Tibial nerve (tissue), 3 donors: ENCODE measurements around the gene PTPRF.

ENCODE experiments used
- CTCF ChIP-seq, 5 experiments: fragments of 200-600 bp in 3 of 5; fragments of 450-650 bp in 2 of 5; sonication (generic) in 3 of 5; IDR thresholded peaks; one replicate each; pipeline ENCODE4 v1.5.1; 2016 to 2019; ENCODE audit warnings: antibody characterized with exemption in 5 of 5, mild to moderate bottlenecking in 3 of 5, moderate library complexity in 2 of 5
- POLR2A ChIP-seq, 2 donors: fragments of 450-650 bp; IDR thresholded peaks; one replicate each; pipeline ENCODE4 v1.6.1; 2017; ENCODE audit warnings: antibody characterized with exemption in 2 of 2, mild to moderate bottlenecking in 2 of 2, moderate library complexity in 2 of 2

- TF ChIP-seq CTCF (IDR thresholded peaks at IDR 0.05) (no peak), POLR2A (IDR thresholded peaks at IDR 0.05) (no peak)
Measured at GRCh38 chr1:43527111-43527878, 3.4 kb upstream of the PTPRF start.
